HG02884 (cell line): Measurements from ENCODE around the gene ARID1B.

ENCODE experiments used
- ATAC-seq: cut with Tn5 transposase; IDR thresholded peaks from one replicate; pipeline ENCODE4 v1.9.1; 2021; ENCODE audit warnings: mild to moderate bottlenecking, moderate library complexity; ENCODE audit not compliant: unreplicated experiment

The ARID1B gene

GRCh38 chr6:156776840-156777576 is at the start of gene ARID1B:
ARID1B (plus strand) TSS chr6:156777378; CDS start chr6:156777681, 303 bp downstream.
- peak; percentile 34 for ATAC-seq

GRCh38 chr6:156727715-156728385 is 49.3 kb upstream of the ARID1B start:
- peak; percentile 54 for ATAC-seq

- peak; percentile 61 for ATAC-seq
These were observed 47.9 kb upstream of the ARID1B start for GRCh38 chr6:156729248-156729647.

GRCh38 chr6:156731396-156731795 is 45.8 kb upstream of the ARID1B start:
- no peak for ATAC-seq

- ATAC-seq = no peak
These were observed 41.4 kb upstream of the ARID1B start for GRCh38 chr6:156735751-156736150.

- ATAC-seq = no peak
These were observed 36.6 kb upstream of the ARID1B start for GRCh38 chr6:156740604-156741003.

- no peak for ATAC-seq
These were observed 35.7 kb upstream of the ARID1B start for GRCh38 chr6:156741287-156742073.

- ATAC-seq = no peak
These were observed 29.5 kb upstream of the ARID1B start for GRCh38 chr6:156747715-156748114.

- no peak for ATAC-seq
These were observed 28.7 kb upstream of the ARID1B start for GRCh38 chr6:156748504-156748903.

- peak; percentile 69 for ATAC-seq
These were observed 24.4 kb upstream of the ARID1B start for GRCh38 chr6:156752666-156753301.

- ATAC-seq = no peak
These were observed 20.3 kb upstream of the ARID1B start for GRCh38 chr6:156756630-156757610.

- no peak for ATAC-seq
These were observed 19.3 kb upstream of the ARID1B start for GRCh38 chr6:156757849-156758248.

- ATAC-seq = no peak
These were observed 16.8 kb upstream of the ARID1B start for GRCh38 chr6:156760377-156760776.

GRCh38 chr6:156762547-156762946 is 14.6 kb upstream of the ARID1B start:
- ATAC-seq = no peak

- no peak for ATAC-seq
These were observed 12.1 kb upstream of the ARID1B start for GRCh38 chr6:156765117-156765516.

GRCh38 chr6:156767603-156768467 is 9.3 kb upstream of the ARID1B start:
- ATAC-seq = peak; percentile 86

GRCh38 chr6:156771047-156771446 is 6.1 kb upstream of the ARID1B start:
- no peak for ATAC-seq

GRCh38 chr6:156771761-156772160 is 5.4 kb upstream of the ARID1B start:
- ATAC-seq = no peak

- no peak for ATAC-seq
These were observed 3.7 kb upstream of the ARID1B start for GRCh38 chr6:156773476-156773875.
